ENCODE measurements around the gene NPAS3.

Gene NPAS3

GRCh38 chr14:33849455-33849801, 910.7 kb downstream of the NPAS3 start:
- H3K4me3 ChIP-seq (ENCODE audit: low read length), result no peak overlapping the region
- no peak overlapping the region for H3K4me2 ChIP-seq (ENCODE audit: low read length)
- TF ChIP-seq EZH2phosphoT487 (IDR thresholded peaks at IDR 0.05; ENCODE audit: low read depth) (no peak), CTCF (IDR thresholded peaks at IDR 0.05; ENCODE audit: low read depth, low read length) (no peak)
- no peak overlapping the region for H3K9ac ChIP-seq (ENCODE audit: low read length)
- H3K27me3 ChIP-seq (ENCODE audit: low read depth, low read length), result 0 out of 2 replicates have a peak, but pooled peaks cover 5% of the 10 kb centered on the region
- no peaks in the 10 kb centered on the region for H3K79me2 ChIP-seq (ENCODE audit: low read length)
- no peaks in the 10 kb centered on the region for H3K36me3 ChIP-seq (replicated peaks; ENCODE audit: low read depth, low read length)
- H3K27ac ChIP-seq (ENCODE audit: low read length), result no peak overlapping the region
- H2AFZ ChIP-seq (ENCODE audit: low read depth, low read length), result no peak overlapping the region
- 0 out of 2 replicates have a peak, but pooled peaks cover 6% of the 10 kb centered on the region for H3K4me1 ChIP-seq (ENCODE audit: low read length)
- H3K9me3 ChIP-seq (ENCODE audit: insufficient read depth, low read length), result no peaks in the 10 kb centered on the region
- no peaks in the 10 kb centered on the region for H4K20me1 ChIP-seq (ENCODE audit: insufficient read depth, low read length)

- Histone ChIP-seq H3K9me3 (ENCODE audit: insufficient read depth, low read length) (no peaks in the 10 kb centered on the region), H3K4me1 (ENCODE audit: low read length) (0 out of 2 replicates have a peak, but pooled peaks cover 6% of the 10 kb centered on the region), H4K20me1 (ENCODE audit: insufficient read depth, low read length) (no peaks in the 10 kb centered on the region), H3K36me3 (replicated peaks; ENCODE audit: low read depth, low read length) (no peaks in the 10 kb centered on the region), H3K27ac (ENCODE audit: low read length) (no peak overlapping the region), H3K4me3 (ENCODE audit: low read length) (no peak overlapping the region), H3K4me2 (ENCODE audit: low read length) (no peak overlapping the region), H3K27me3 (ENCODE audit: low read depth, low read length) (0 out of 2 replicates have a peak, but pooled peaks cover 5% of the 10 kb centered on the region), H3K79me2 (ENCODE audit: low read length) (no peaks in the 10 kb centered on the region), H2AFZ (ENCODE audit: low read depth, low read length) (no peak overlapping the region), H3K9ac (ENCODE audit: low read length) (no peak overlapping the region)
- TF ChIP-seq CTCF (IDR thresholded peaks at IDR 0.05; ENCODE audit: low read depth, low read length) (no peak), EZH2phosphoT487 (IDR thresholded peaks at IDR 0.05; ENCODE audit: low read depth) (no peak)
Measured at GRCh38 chr14:33850826-33851225, 912.1 kb downstream of the NPAS3 start.

- 0 out of 2 replicates have a peak, but pooled peaks cover 2% of the 10 kb centered on the region for H3K27me3 ChIP-seq (ENCODE audit: low read depth, low read length)
- no peaks in the 10 kb centered on the region for H4K20me1 ChIP-seq (ENCODE audit: insufficient read depth, low read length)
- H3K9ac ChIP-seq (ENCODE audit: low read length), result no peak overlapping the region
- TF ChIP-seq CTCF (IDR thresholded peaks at IDR 0.05; ENCODE audit: low read depth, low read length) (no peak), EZH2phosphoT487 (IDR thresholded peaks at IDR 0.05; ENCODE audit: low read depth) (no peak)
- H2AFZ ChIP-seq (ENCODE audit: low read depth, low read length), result no peak overlapping the region
- no peak overlapping the region for H3K27ac ChIP-seq (ENCODE audit: low read length)
- 0 out of 2 replicates have a peak, but pooled peaks cover 6% of the 10 kb centered on the region for H3K4me1 ChIP-seq (ENCODE audit: low read length)
- no peaks in the 10 kb centered on the region for H3K9me3 ChIP-seq (ENCODE audit: insufficient read depth, low read length)
- H3K36me3 ChIP-seq (replicated peaks; ENCODE audit: low read depth, low read length), result no peaks in the 10 kb centered on the region
- H3K4me3 ChIP-seq (ENCODE audit: low read length), result no peak overlapping the region
- H3K79me2 ChIP-seq (ENCODE audit: low read length), result no peaks in the 10 kb centered on the region
- 0 out of 2 replicates have a peak overlapping the region, but pooled peaks have one; percentile 3 for H3K4me2 ChIP-seq (ENCODE audit: low read length)
Measured at GRCh38 chr14:33851366-33851765, 912.7 kb downstream of the NPAS3 start.

- Histone ChIP-seq H3K36me3 (replicated peaks; ENCODE audit: low read depth, low read length) (no peaks in the 10 kb centered on the region), H4K20me1 (ENCODE audit: insufficient read depth, low read length) (no peaks in the 10 kb centered on the region), H3K79me2 (ENCODE audit: low read length) (no peaks in the 10 kb centered on the region), H3K27me3 (ENCODE audit: low read depth, low read length) (no peaks in the 10 kb centered on the region), H3K4me1 (ENCODE audit: low read length) (0 out of 2 replicates have a peak, but pooled peaks cover 6% of the 10 kb centered on the region), H3K9ac (ENCODE audit: low read length) (no peak overlapping the region), H3K4me3 (ENCODE audit: low read length) (no peak overlapping the region), H2AFZ (ENCODE audit: low read depth, low read length) (no peak overlapping the region), H3K27ac (ENCODE audit: low read length) (no peak overlapping the region), H3K9me3 (ENCODE audit: insufficient read depth, low read length) (no peaks in the 10 kb centered on the region), H3K4me2 (ENCODE audit: low read length) (peak overlapping the region; percentile 3; the same call in 1 of the 2 replicates)
- no peak for TF ChIP-seq EZH2phosphoT487 (IDR thresholded peaks at IDR 0.05; ENCODE audit: low read depth)
- TF ChIP-seq CTCF (IDR thresholded peaks at IDR 0.05; ENCODE audit: low read depth, low read length), result no peak
Measured at GRCh38 chr14:33851931-33852330, 913.3 kb downstream of the NPAS3 start.

Measured in OCI-LY3 (cell line).